Measurements from ENCODE around the gene FAM13C. TPM values are rescaled to one million over a fixed set of nuclear protein-coding genes. Genes with fewer than 3 reads are reported as not detected.
"Not testable (repeated sequence)": the region's sequence is repeated elsewhere in the genome, so short reads cannot be mapped to it uniquely, and the experiment has no call there.

Gene FAM13C
- not detected in 2 replicates for total RNA-seq (2022)
- Bru-seq, nascent RNA: percentile 8 among the genes with signal in this experiment
- BruChase-seq, experiment 1, labeled RNA remaining after a 6-hour chase: percentile 1 among the genes with signal in this experiment
- BruChase-seq, experiment 2, labeled RNA remaining after a 2-hour chase: percentile 4 among the genes with signal in this experiment
- long read RNA-seq: 0 reads

DNA sequence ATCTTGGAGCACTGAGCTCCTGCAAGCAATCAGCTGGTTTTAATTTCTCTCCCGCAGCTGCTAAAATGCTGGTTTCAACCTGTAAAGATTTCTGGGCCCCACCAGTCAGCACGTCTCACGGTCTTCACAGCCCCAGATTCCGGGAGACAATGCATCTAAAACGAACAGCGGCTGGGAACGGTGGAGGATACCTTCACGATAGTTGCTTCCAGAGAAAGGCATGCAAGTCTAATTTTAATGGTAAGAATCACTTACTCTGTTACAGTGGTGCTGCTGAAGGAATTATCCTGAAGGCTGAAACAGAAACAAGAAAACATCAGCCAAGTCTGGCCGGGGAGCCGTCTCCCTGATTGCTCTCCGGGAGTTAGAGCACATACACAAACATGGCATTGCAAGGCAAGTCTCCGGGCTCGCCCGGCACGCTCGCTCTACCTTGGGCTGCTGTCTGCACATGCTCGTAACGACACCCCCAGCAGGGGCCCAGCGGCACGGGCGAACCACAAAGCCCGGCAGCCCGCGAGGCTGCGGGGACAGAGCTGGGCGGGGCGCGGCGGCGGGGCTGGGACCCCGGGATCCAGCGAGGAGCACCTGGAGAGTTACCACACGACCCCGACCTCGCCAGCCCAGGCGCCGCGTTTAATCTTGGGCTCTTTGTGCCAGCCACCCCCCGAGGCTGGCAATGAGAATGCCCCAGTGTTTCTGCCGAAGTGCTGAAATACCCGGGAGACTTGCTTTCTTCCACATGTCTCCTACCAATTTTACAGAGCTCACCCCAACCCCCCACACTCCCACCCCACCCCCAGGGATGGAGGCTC lies at the start of gene FAM13C:
Gene FAM13C, minus strand, starts transcription at position 406 of the 815 bp plus-strand sequence. Its CDS starts 89 bp downstream, at position 317.
- H3K9me3 Mint-ChIP-seq (ENCODE audit: unreplicated experiment): no peaks in the 10 kb centered on the region
- H3K27ac Mint-ChIP-seq (ENCODE audit: low read depth, unreplicated experiment): no peak within 1 kb of the TSS
- DNase-seq (ENCODE audit: unreplicated experiment): peak; percentile 47
- peaks cover 14% of the 10 kb centered on the region for H3K27me3 Mint-ChIP-seq (ENCODE audit: insufficient read depth, unreplicated experiment)
- TF ChIP-seq, protein P1, sequence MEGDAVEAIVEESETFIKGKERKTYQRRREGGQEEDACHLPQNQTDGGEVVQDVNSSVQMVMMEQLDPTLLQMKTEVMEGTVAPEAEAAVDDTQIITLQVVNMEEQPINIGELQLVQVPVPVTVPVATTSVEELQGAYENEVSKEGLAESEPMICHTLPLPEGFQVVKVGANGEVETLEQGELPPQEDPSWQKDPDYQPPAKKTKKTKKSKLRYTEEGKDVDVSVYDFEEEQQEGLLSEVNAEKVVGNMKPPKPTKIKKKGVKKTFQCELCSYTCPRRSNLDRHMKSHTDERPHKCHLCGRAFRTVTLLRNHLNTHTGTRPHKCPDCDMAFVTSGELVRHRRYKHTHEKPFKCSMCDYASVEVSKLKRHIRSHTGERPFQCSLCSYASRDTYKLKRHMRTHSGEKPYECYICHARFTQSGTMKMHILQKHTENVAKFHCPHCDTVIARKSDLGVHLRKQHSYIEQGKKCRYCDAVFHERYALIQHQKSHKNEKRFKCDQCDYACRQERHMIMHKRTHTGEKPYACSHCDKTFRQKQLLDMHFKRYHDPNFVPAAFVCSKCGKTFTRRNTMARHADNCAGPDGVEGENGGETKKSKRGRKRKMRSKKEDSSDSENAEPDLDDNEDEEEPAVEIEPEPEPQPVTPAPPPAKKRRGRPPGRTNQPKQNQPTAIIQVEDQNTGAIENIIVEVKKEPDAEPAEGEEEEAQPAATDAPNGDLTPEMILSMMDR (IDR thresholded peaks at IDR 0.05; ENCODE audit: unreplicated experiment): no peak
- peaks cover 11% of the 10 kb centered on the region for H3K4me1 Mint-ChIP-seq (ENCODE audit: insufficient read depth, unreplicated experiment)
- POLR2A ChIA-PET: interaction anchor here (0.7 to 1.5 kb wide), 5 partner anchors 9 to 83 kb away, joined by 3 to 4 read pairs (median 3); no protein-coding TSS in a partner anchor
- peak within 1 kb of the TSS; percentile 55 for H3K4me3 Mint-ChIP-seq (ENCODE audit: unreplicated experiment)
- no TSS peak for BruUV-seq (replicated peaks)
- intact Hi-C loops (cut with micrococcal nuclease): no loop called here
- CTCF ChIA-PET: interaction anchor here (0.5 to 1.1 kb wide), 5 partner anchors 9 to 637 kb away, joined by 3 to 4 read pairs (median 3); no protein-coding TSS in a partner anchor
- H3K36me3 Mint-ChIP-seq (ENCODE audit: insufficient read depth, unreplicated experiment): no peaks in the 10 kb centered on the region

DNA sequence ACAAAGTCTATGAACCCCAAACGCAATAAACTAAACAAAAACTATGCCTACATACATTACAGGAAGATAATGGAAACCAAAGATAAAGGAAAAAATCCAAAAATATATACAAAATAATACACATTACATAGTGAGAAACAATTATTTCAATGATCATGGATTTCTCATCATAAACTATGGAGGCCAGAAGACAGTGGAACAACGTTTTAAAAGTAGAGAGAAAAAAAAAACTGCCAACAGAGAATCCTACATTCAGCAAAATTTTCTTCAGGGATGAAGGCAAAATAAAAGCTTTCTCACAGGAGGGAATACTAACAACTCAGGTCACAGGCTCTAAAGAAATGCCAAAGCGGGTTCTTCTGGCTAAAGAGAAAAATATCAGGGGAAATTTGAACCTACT lies 42.9 kb upstream of the FAM13C start:
- CTCF ChIA-PET: interaction anchor here (0.6 to 1.1 kb wide), 2 partner anchors 15 to 522 kb away, joined by 3 to 4 read pairs; no protein-coding TSS in a partner anchor
- BruUV-seq (replicated peaks): no TSS peak
- no peak overlapping the region for H3K27ac Mint-ChIP-seq (ENCODE audit: low read depth, unreplicated experiment)
- H3K36me3 Mint-ChIP-seq (ENCODE audit: insufficient read depth, unreplicated experiment): no peaks in the 10 kb centered on the region
- H3K4me1 Mint-ChIP-seq (ENCODE audit: insufficient read depth, unreplicated experiment): no peaks in the 10 kb centered on the region
- no peak overlapping the region for H3K4me3 Mint-ChIP-seq (ENCODE audit: unreplicated experiment)
- TF ChIP-seq, protein P1 (IDR thresholded peaks at IDR 0.05; ENCODE audit: unreplicated experiment): no peak
- intact Hi-C loops (cut with micrococcal nuclease): no loop called here
- POLR2A ChIA-PET: interaction anchor here (0.7 kb wide), 1 partner anchor 1367 kb away, joined by 3 read pairs; no protein-coding TSS in a partner anchor
- no peaks in the 10 kb centered on the region for H3K27me3 Mint-ChIP-seq (ENCODE audit: insufficient read depth, unreplicated experiment)
- peaks cover 12% of the 10 kb centered on the region for H3K9me3 Mint-ChIP-seq (ENCODE audit: unreplicated experiment)
- DNase-seq (ENCODE audit: unreplicated experiment): no peak

DNA sequence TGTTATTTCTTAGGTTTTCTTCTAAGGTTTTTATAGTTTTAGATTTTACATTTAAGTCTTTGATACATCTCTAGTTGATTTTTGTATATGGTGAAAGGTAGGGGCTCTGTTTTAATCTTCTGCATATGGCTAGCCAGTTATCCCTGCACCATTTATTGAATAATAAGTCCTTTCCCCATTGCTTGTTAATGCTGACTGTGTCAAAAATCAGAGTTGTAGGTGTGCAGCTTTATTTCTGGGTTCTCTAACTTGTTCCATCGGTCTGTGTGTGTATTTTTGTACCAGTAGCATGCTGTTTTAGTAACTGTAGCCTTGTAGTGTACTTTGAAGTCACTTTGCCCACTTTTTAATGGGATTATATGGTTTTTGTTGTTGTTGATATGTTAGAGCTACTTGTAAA lies 37.9 kb upstream of the FAM13C start:
- TF ChIP-seq, protein P1 (IDR thresholded peaks at IDR 0.05; ENCODE audit: unreplicated experiment): no peak
- Mint-ChIP-seq H3K9me3 (ENCODE audit: unreplicated experiment) (peaks cover 18% of the 10 kb centered on the region), H3K4me1 (ENCODE audit: insufficient read depth, unreplicated experiment) (no peaks in the 10 kb centered on the region), H3K27ac (ENCODE audit: low read depth, unreplicated experiment) (no peak overlapping the region), H3K27me3 (ENCODE audit: insufficient read depth, unreplicated experiment) (peaks cover under 1% of the 10 kb centered on the region), H3K4me3 (ENCODE audit: unreplicated experiment) (no peak overlapping the region), H3K36me3 (ENCODE audit: insufficient read depth, unreplicated experiment) (no peaks in the 10 kb centered on the region)
- POLR2A ChIA-PET: no interaction called here
- no TSS peak for BruUV-seq (replicated peaks)
- CTCF ChIA-PET: no interaction called here
- DNase-seq (ENCODE audit: unreplicated experiment): no peak
- intact Hi-C loops (cut with micrococcal nuclease): no loop called here

DNA sequence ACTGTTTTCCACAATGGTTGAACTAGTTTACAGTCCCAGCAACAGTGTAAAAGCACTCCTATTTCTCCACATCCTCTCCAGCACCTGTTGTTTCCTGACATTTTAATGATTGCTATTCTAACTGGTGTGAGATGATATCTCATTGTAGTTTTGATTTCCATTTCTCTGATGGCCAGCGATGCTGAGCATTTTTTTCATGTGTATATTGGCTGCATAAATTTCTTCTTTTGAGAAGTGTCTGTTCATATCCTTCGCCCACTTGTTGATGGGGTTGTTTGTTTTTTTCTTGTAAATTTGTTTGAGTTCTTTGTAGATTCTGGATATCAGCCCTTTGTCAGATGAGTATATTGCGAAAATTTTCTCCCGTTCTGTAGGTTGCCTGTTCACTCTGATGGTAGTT lies 37.0 kb upstream of the FAM13C start:
- CTCF ChIA-PET; H3K27ac Mint-ChIP-seq (ENCODE audit: low read depth, unreplicated experiment); BruUV-seq (replicated peaks); POLR2A ChIA-PET; intact Hi-C loops (cut with micrococcal nuclease); H3K4me1 Mint-ChIP-seq (ENCODE audit: insufficient read depth, unreplicated experiment); H3K36me3 Mint-ChIP-seq (ENCODE audit: insufficient read depth, unreplicated experiment); DNase-seq (ENCODE audit: unreplicated experiment); H3K4me3 Mint-ChIP-seq (ENCODE audit: unreplicated experiment); H3K27me3 Mint-ChIP-seq (ENCODE audit: insufficient read depth, unreplicated experiment): not testable (repeated sequence)
- peaks cover 12% of the 10 kb centered on the region for H3K9me3 Mint-ChIP-seq (ENCODE audit: unreplicated experiment)
